Adrenal gland (tissue), 12 donors: ENCODE results near the gene STOML1. TPM values are rescaled to one million over a fixed set of nuclear protein-coding genes. Genes with fewer than 3 reads are reported as not detected.
A peak's percentile ranks its signal among the peaks of the same experiment; 100 is the strongest.
"Not testable (repeated sequence)": the region's sequence is repeated elsewhere in the genome, so short reads cannot be mapped to it uniquely, and the experiment has no call there.

Experiments
- DNase-seq, 7 donors: peaks; one replicate each; pipeline ENCODE4 v3.0.0-alpha.2; 2019 to 2020
- H3K27ac ChIP-seq, 5 donors: fragments of 200-600 bp; sonication (generic) in 4 of 5; 1 replicate in 3 of 5; 2 replicates in 2 of 5; pipeline versions ENCODE4 v1.5.1 to v1.8.0; 2016 to 2020; ENCODE audit warnings: mild to moderate bottlenecking in 1 of 5
- H3K27me3 ChIP-seq: fragments of 200-600 bp; 2 replicates; pipeline ENCODE4 v1.8.0; 2021
- H3K36me3 ChIP-seq, 2 donors: fragments of 200-600 bp; replicated peaks in 1 of 2; 1 replicate in 1 of 2; 2 replicates in 1 of 2; pipeline versions ENCODE4 v1.5.1 to v1.8.0; 2018 to 2022
- H3K4me1 ChIP-seq, 2 donors: fragments of 200-600 bp; replicated peaks in 1 of 2; 1 replicate in 1 of 2; 2 replicates in 1 of 2; pipeline versions ENCODE4 v1.5.1 to v1.8.0; 2018 to 2021
- H3K4me3 ChIP-seq, 4 donors: fragments of 200-600 bp; sonication (generic) in 3 of 4; one replicate each; pipeline ENCODE4 v1.5.1; 2016 to 2018
- H3K9me3 ChIP-seq, 3 donors: fragments of 200-600 bp; sonication (generic) in 1 of 3; replicated peaks in 1 of 3; 1 replicate in 2 of 3; 2 replicates in 1 of 3; pipeline versions ENCODE4 v1.5.1 to v1.8.0; 2016 to 2021
- CTCF ChIP-seq, 6 experiments: fragments of 450-650 bp in 4 of 6; fragments of 200-600 bp in 2 of 6; sonication (generic) in 1 of 6; IDR thresholded peaks; 1 replicate in 5 of 6; 2 replicates in 1 of 6; pipeline versions ENCODE4 v1.5.1 to v1.8.0; 2016 to 2021; ENCODE audit warnings: antibody characterized with exemption in 6 of 6, mild to moderate bottlenecking in 2 of 6, moderate library complexity in 1 of 6
- POLR2A ChIP-seq, 2 donors: fragments of 450-650 bp; IDR thresholded peaks; one replicate each; pipeline ENCODE4 v1.6.1; 2017; ENCODE audit warnings: antibody characterized with exemption in 2 of 2, mild to moderate bottlenecking in 2 of 2, moderate library complexity in 1 of 2
- WGBS, 4 donors: extraction: QIAGEN DNeasy Blood & Tissue Kit in 2 of 4; methylation state at CpG; one replicate each; pipeline versions ENCODE4 v1.1.5 to v1.1.7; 2013 to 2017; 5-methylcytosine and 5-hydroxymethylcytosine counted together
- intact Hi-C, 2 donors: fragments of 100-400 bp; cut with DNase I; formaldehyde crosslinking; loops; one replicate each; pipeline versions ENCODE4 v1.14.1 to v1.15.0; 2022 to 2023
- polyA plus RNA-seq, 3 donors: library from polyadenylated mRNA; stranded (reverse); fragments of 200-250 nt in 2 of 3; fragments of 350-450 nt in 1 of 3; fragmentation: Illumina TruSeq in 1 of 3; extraction: RNeasy Lipid Tissue Mini Kit (QIAGEN cat#74804) in 1 of 3; gene quantifications; one replicate each; pipeline ENCODE4 v1.2.3, GENCODE V29; 2013 to 2014
- total RNA-seq, 9 donors: library from RNA; depleted of rRNA in 4 of 9; stranded (reverse); fragments of >200 nt in 4 of 9; fragments of 120-200 nt in 1 of 9; fragmentation: NEBNext Ultra II Directional in 1 of 9; extraction: Animal tissue kit (Norgen Biotek cat#: 25700) in 1 of 9; gene quantifications; one replicate each; pipeline versions ENCODE4 v1.1.0 to v1.2.4, GENCODE V29; 2013 to 2023
- donor health status: healthy with polysubstance abuse.
- donor health status: Bipolar disorder and iron deficiency.
- donor health status: DM: yes; HTN: yes; CAD: no.
- donor health status: DM: no; HTN: no; CAD: no.
- donor health status: DM: no; HTN: no; CAD: no.
- donor health status: DM: yes; HTN: yes; CAD: no.

Gene STOML1
- total and polyA plus RNA-seq, 12 donors, result 8.6 to 92.2 (median 29.6) TPM

GRCh38 chr15:73964736-73965093 is 27.4 kb downstream of the STOML1 start:
- peak overlapping the region in 1 of 5 donors; percentile 26 for H3K27ac ChIP-seq
- no peak overlapping the region for H3K4me3 ChIP-seq
- TF ChIP-seq POLR2A (IDR thresholded peaks at IDR 0.05) (no peak), CTCF (IDR thresholded peaks at IDR 0.05) (peak; percentile 92 to 98 (median 96))
- DNase-seq, result peak; percentile 75 to 94 (median 85)
- intact Hi-C loops, result no loop called here
- H3K27me3 ChIP-seq, result no peaks in the 10 kb centered on the region
- no peaks in the 10 kb centered on the region for H3K36me3 ChIP-seq
- 5 to 8% (median 7%) methylated on average over 3 to 11 of the region's 11 CpGs for WGBS, 4 donors
- H3K9me3 ChIP-seq, result no peaks in the 10 kb centered on the region
- peaks cover 0 to 4% of the 10 kb centered on the region in 2 donors for H3K4me1 ChIP-seq

GRCh38 chr15:73962433-73962832 is 29.7 kb downstream of the STOML1 start:
- H3K9me3 ChIP-seq, result no peaks in the 10 kb centered on the region
- intact Hi-C loops, result no loop called here
- no peaks in the 10 kb centered on the region for H3K36me3 ChIP-seq
- no peaks in the 10 kb centered on the region for H3K27me3 ChIP-seq
- no peak overlapping the region for H3K4me3 ChIP-seq
- H3K4me1 ChIP-seq, result peaks cover 0 to 4% of the 10 kb centered on the region in 2 donors
- no peak for DNase-seq
- TF ChIP-seq CTCF (IDR thresholded peaks at IDR 0.05) (no peak), POLR2A (IDR thresholded peaks at IDR 0.05) (no peak)
- no peak overlapping the region for H3K27ac ChIP-seq
- WGBS, 4 donors, result 48 to 70% (median 56%) methylated on average over 5 of the region's 5 CpGs

- H3K9me3 ChIP-seq, H3K36me3 ChIP-seq, H3K27ac ChIP-seq, H3K27me3 ChIP-seq, intact Hi-C loops, H3K4me3 ChIP-seq, H3K4me1 ChIP-seq: not testable (repeated sequence)
- WGBS, 4 donors, result 87 to 91% (median 88%) methylated on average over 7 of the region's 7 CpGs
- peak in 1 of 7 donors; percentile 25 for DNase-seq
These were observed 31.5 kb downstream of the STOML1 start for GRCh38 chr15:73960472-73961070.

GRCh38 chr15:73959801-73960200 is 32.3 kb downstream of the STOML1 start:
- 73 to 82% (median 77%) methylated on average over 6 of the region's 6 CpGs for WGBS, 4 donors
- no peak overlapping the region for H3K27ac ChIP-seq
- intact Hi-C loops, result no loop called here

More at GRCh38 chr15:73959801-73960200, 32.3 kb downstream of the STOML1 start:
- Histone ChIP-seq H3K4me1 (peaks cover 0 to under 1% of the 10 kb centered on the region in 2 donors), H3K9me3 (no peaks in the 10 kb centered on the region), H3K36me3 (no peaks in the 10 kb centered on the region), H3K27me3 (no peaks in the 10 kb centered on the region), H3K4me3 (no peak overlapping the region)
- TF ChIP-seq CTCF (IDR thresholded peaks at IDR 0.05), result no peak
- no peak for TF ChIP-seq POLR2A (IDR thresholded peaks at IDR 0.05)
- peak in 1 of 7 donors; percentile 15 for DNase-seq
